Measurements from ENCODE around the gene FSTL1. TPM values are rescaled to one million over a fixed set of nuclear protein-coding genes. Genes with fewer than 3 reads are reported as not detected.

FSTL1 gene
- total RNA-seq, 1 donor from 2014 or later: 2,574 TPM

- H3K9me3 Mint-ChIP-seq (ENCODE audit: unreplicated experiment): no peaks in the 10 kb centered on the region
- H3K27ac Mint-ChIP-seq (ENCODE audit: unreplicated experiment): peak overlapping the region; percentile 75
- peaks cover 4% of the 10 kb centered on the region for H3K36me3 Mint-ChIP-seq (ENCODE audit: unreplicated experiment)
- H3K27me3 Mint-ChIP-seq (ENCODE audit: unreplicated experiment): no peaks in the 10 kb centered on the region
- no peak for TF ChIP-seq CTCF (IDR thresholded peaks at IDR 0.05)
- no peak for DNase-seq (ENCODE audit: extremely low spot score, unreplicated experiment)
- peak overlapping the region; percentile 89 for H3K4me3 Mint-ChIP-seq (ENCODE audit: unreplicated experiment)
- peaks cover 41% of the 10 kb centered on the region for H3K4me1 Mint-ChIP-seq (ENCODE audit: unreplicated experiment)
Observed at GRCh38 chr3:120348065-120348990, 102.5 kb downstream of the FSTL1 start.

DNA sequence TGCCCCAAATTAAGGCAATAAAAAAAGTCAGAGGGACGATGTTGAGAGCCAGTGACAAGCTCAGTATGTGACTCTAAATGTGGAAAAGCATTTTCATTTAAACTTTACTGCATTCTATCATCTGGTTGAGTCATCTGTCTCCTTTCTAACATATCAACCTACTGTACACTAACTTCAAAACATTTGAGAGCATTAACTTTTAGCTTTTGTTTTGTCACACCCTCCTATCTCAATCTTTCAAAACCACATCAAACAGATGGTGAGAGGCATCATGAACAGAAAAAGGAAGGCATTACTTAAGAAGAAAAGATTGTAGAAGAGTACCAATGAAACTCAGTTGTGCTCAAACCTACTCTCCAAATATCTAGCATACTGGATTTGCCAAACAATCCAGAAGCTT lies 106.4 kb downstream of the FSTL1 start:
- Mint-ChIP-seq H3K9me3 (ENCODE audit: unreplicated experiment) (peaks cover 8% of the 10 kb centered on the region), H3K4me3 (ENCODE audit: unreplicated experiment) (no peak overlapping the region), H3K27me3 (ENCODE audit: unreplicated experiment) (no peaks in the 10 kb centered on the region), H3K36me3 (ENCODE audit: unreplicated experiment) (peaks cover 9% of the 10 kb centered on the region), H3K27ac (ENCODE audit: unreplicated experiment) (no peak overlapping the region), H3K4me1 (ENCODE audit: unreplicated experiment) (peaks cover 37% of the 10 kb centered on the region)
- no peak for TF ChIP-seq CTCF (IDR thresholded peaks at IDR 0.05)
- DNase-seq (ENCODE audit: extremely low spot score, unreplicated experiment): no peak

Other genes with a start within 250 kb of the FSTL1 start
- gene GPR156, start 165.8 kb downstream of the FSTL1 start, total RNA-seq: 0.24 and 0.48 TPM in 2 replicates
- 28.0 and 28.1 TPM in 2 replicates for gene LRRC58, start 101.6 kb downstream of the FSTL1 start, total RNA-seq
- 109 and 116 TPM in 2 replicates for gene NDUFB4, start 145.3 kb upstream of the FSTL1 start, total RNA-seq
- gene HGD, start 231.2 kb upstream of the FSTL1 start, total RNA-seq: 0.27 and 0.44 TPM in 2 replicates